Activated CD8-positive, alpha-beta memory T cell treated with anti-CD3 and anti-CD28 coated beads for 36 hours (primary cell): Measurements from ENCODE around the gene FANCM. TPM values are rescaled to one million over a fixed set of nuclear protein-coding genes. Genes with fewer than 3 reads are reported as not detected.
"Not testable (repeated sequence)": the region's sequence is repeated elsewhere in the genome, so short reads cannot be mapped to it uniquely, and the experiment has no call there.

ENCODE experiments used
- CTCF ChIA-PET: fragments of 350-600 bp; sonication (Branson Sonifier 250); formaldehyde crosslinking; loops from one replicate; lab custom pipeline; 2021; ENCODE audit warnings: antibody characterized with exemption; lab: Charles Lee
- POLR2A ChIA-PET: fragments of 350-600 bp; sonication (Branson Sonifier 250); formaldehyde crosslinking; loops from one replicate; lab custom pipeline; 2021; ENCODE audit warnings: antibody characterized with exemption; lab: Charles Lee
- total RNA-seq, 2 experiments: library from RNA; stranded (reverse); gene quantifications; one replicate each; pipeline ENCODE4 v1.2.3, GENCODE V29; 2021

FANCM gene
- total RNA-seq, 2 experiments from 2014 or later, result 15.8 to 19.8 TPM

- CTCF ChIA-PET, result interaction anchor here (0.9 to 1.4 kb wide), 2 partner anchors 119 to 173 kb away, joined by 4 to 5 read pairs; partner anchors contain the start of genes KLHL28, MIS18BP1 and TOGARAM1
- POLR2A ChIA-PET, result interaction anchor here (0.7 to 2.6 kb wide), 2 partner anchors 20 to 172 kb away, joined by 3 to 14 read pairs; partner anchors contain the start of genes KLHL28 and TOGARAM1
Observed at GRCh38 chr14:45134051-45134958, 1.4 kb upstream of the FANCM start, which contains the start of gene FKBP3. Gene FKBP3, minus strand, starts transcription at chr14:45134481. Its CDS starts 25 bp downstream, at chr14:45134456.

DNA sequence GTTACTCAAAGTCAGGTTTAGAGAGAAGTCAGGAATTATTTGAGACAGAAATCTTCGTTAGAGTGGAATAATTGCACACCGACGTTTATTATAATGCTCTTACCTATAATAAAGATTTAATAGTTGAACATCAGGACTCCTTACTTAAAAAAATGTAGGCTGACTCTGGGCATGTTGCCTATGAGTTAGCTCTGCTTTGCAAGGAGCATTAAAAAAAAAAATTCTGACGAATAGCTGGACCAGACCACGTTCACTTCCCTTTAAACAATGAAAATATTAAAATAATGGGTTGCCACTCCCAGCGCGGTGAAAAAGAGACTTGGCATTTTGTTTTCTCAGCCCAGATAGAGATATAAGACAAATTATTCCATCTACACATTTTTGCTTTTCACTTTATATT is 574 bp upstream of the FANCM start:
- ChIA-PET CTCF (interaction anchor here (0.9 to 1.6 kb wide), 3 partner anchors 19 to 174 kb away, joined by 3 to 5 read pairs (median 4); partner anchors contain the start of genes KLHL28, MIS18BP1 and TOGARAM1), POLR2A (interaction anchor here (0.6 to 2.6 kb wide), 3 partner anchors 58 to 173 kb away, joined by 3 to 14 read pairs (median 3); partner anchors contain the start of genes KLHL28 and TOGARAM1)

GRCh38 chr14:45136399-45136798 is 669 bp downstream of the FANCM start:
- CTCF ChIA-PET, result interaction anchor here (0.6 to 1.6 kb wide), 3 partner anchors 20 to 201 kb away, joined by 3 read pairs; partner anchors contain the start of gene MIS18BP1
- POLR2A ChIA-PET, result interaction anchor here (0.8 to 1.2 kb wide), 2 partner anchors 23 to 116 kb away, joined by 3 to 9 read pairs; partner anchors contain the start of gene MIS18BP1

DNA sequence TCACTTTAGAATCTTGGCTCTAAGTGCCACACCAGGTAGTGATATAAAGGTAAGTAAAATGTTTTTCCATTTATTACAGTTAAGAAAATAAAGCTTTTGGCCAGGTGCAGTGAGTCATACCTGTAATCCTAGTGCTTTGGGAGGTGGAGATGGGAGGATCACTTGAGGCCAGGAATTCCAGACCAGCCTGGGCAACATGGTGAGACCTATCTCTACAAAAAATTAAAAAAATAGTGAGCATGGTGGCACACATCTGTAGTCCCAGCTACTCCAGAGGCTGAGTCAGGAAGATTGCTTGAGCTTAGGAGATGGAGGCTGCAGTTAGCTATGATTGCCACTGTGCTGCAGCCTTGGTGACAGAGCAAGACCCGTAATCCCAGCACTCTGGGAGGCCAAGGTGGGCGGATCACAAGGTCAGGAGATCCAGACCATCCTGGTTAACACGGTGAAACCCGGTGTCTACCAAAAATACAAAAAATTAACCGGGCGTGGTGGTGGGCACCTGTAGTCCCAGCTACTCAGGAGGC is 5.0 kb downstream of the FANCM start:
- POLR2A ChIA-PET, result no interaction called here
- CTCF ChIA-PET, result interaction anchor here (0.6 to 1.6 kb wide), 2 partner anchors 113 to 241 kb away, joined by 4 to 7 read pairs; partner anchors contain the start of gene MIS18BP1

DNA sequence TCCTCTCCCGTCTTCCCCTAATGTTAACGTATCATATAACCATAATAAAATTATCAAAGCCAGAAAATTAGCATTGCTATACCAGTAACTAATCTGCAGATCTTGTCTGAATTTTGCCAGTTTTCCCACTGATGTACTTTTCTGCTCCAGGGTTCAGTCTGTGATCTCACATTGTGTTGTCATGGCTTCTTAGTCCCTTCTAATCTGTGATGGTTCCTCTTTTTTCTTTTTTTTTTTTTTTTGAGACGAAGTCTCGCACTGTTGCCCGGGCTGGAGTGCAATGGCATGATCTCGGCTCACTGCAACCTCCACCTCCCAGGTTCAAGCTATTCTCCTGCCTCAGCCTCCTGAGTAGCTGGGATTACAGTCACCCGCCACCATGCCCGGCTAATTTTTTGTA is 6.4 kb downstream of the FANCM start:
- POLR2A ChIA-PET, CTCF ChIA-PET: not testable (repeated sequence)

DNA sequence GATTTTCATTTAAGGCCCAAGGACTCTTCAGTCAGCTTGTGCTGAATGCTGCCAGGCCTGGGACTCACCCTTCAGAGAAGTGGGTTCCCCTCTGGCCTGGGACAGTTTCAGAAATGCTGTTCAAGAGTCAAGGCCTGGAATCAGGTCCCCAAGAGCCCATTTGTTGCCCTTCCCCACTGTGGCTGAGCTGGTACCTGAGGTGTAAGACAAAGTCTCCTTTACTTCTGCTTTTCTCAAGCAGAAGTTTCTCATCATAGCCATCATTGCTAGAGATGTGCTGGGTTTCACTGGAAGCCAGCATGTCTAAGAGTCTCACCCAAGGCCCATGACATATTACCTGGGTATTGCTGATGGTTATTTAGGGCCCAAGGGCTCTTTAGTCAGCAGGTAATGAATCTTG is 8.9 kb downstream of the FANCM start:
- ChIA-PET POLR2A (no interaction called here), CTCF (no interaction called here)

GRCh38 chr14:45145214-45145613 is 9.5 kb downstream of the FANCM start:
- POLR2A ChIA-PET, result no interaction called here

DNA sequence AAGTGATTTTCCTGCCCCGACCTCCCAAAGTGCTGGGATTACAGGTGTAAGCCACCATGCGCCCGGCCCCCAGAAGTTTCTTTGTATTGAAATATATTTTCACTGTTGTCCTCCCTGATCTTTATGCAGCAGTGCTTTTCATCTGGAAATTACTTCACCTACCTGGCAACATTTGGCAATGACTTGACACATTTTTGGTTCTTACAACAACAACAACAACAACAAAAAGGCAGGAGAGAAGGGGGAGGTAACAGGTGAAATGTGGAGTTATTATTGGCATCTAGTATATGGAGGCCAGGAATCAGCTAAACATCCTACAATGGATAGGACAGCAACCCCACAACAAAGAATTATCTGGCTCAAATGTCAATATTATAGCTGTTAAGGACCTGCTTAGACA is 13.9 kb downstream of the FANCM start:
- CTCF ChIA-PET, result no interaction called here
- POLR2A ChIA-PET, result no interaction called here

More at GRCh38 chr14:45145214-45145613, 9.5 kb downstream of the FANCM start:
- CTCF ChIA-PET, result no interaction called here

DNA sequence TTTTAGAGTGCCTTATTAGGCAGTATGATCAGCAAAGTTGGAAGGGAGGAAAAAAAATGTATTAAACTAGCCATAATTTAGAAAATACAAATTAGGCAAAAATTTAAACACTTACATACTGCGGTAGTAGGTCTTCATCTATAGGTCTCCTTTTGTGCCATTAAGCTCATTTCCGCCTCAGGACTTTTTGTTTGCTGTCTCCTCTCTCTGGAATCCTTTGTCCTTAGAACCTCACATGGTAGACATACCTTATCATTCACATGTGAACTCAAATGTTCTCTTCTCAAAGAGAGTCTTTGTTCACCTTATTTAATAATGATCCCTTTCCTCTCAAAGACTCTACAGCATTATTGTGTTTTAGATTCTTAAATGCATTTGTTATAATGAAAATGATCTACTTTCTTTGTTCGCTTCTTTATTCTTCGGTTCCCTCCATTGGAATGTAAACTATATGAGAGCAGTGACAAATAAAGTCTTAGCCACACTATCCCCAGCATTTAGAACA is 14.7 kb downstream of the FANCM start:
- ChIA-PET CTCF (no interaction called here), POLR2A (no interaction called here)

- ChIA-PET CTCF (no interaction called here), POLR2A (interaction anchor here (0.7 kb wide), 1 partner anchor 26 kb away, joined by 5 read pairs; no protein-coding TSS in a partner anchor)
Observed at GRCh38 chr14:45156067-45156466, 20.3 kb downstream of the FANCM start.

DNA sequence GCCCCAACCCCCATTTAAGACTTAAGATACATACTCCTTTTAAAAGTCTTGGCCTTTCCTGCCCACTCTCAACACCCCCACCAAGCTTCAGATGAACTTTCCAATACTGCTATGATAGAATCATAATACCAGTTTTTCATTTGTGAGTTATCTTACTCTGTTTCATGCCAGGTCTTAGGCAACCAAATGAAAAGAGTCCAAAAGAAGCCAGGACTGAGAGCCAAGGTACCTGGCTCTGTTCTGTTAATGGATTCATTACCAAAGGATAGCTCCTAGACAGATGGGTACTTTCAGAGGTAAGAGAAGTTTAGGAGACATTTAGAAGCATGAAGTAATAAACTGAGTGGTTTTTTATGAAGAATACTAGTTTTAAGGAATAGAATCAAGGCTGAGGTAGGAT is 34.2 kb downstream of the FANCM start:
- CTCF ChIA-PET, result no interaction called here

DNA sequence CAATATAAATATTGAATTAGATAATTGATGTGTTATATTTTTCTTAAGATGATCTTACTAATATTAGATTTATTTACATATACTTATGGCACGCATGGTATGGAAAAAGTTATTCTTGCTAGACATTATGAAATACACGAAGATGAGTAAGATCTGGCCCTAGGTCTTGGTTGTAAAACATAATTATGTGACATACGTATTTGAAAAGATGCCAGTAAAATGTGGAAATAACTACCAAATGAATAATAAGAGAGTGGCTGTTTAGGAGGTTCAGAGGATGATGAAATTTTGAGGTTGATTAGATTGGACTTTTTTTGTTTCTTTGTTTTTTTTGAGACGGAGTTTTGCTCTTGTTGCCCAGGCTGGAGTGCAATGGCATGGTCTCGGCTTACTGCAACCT is 41.3 kb downstream of the FANCM start:
- ChIA-PET CTCF (no interaction called here), POLR2A (no interaction called here)

More for the DNA sequence above, 34.2 kb downstream of the FANCM start:
- POLR2A ChIA-PET, result no interaction called here

DNA sequence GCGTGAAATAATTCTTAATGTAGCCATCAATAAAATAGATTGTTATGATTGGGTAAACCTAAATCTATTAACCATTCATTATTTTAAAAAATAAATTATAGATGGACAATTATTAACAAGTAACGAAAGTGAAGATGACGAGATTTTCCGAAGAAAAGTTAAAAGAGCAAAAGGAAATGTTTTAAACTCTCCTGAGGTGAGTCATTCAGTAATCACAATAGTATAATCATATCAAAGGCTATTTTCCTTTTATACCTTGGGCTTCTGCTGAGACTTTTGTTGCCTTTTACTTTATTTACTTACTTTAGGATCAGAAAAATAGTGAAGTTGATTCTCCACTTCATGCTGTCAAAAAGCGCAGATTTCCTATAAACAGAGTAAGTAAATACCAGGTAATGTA is 45.6 kb downstream of the FANCM start:
- CTCF ChIA-PET, result no interaction called here
- POLR2A ChIA-PET, result no interaction called here

DNA sequence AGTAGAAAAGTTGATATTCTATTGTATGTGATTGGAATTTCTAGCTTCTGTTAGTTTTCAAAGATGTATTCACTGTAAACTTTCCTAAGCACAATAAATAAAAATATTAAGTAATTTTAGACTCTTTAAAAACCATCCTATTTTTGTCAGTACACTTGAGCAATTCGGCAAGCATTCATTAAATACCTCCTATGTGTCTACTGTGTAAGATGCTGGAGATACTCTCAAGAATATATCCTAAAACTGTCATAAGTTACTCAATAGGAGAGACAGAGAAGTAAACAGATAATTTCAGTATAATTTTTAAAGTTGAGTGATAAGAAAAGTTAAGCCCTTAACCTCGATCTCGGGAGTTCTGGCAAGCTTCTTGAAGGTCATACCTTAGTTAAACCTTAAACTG is 46.1 kb downstream of the FANCM start:
- ChIA-PET POLR2A (interaction anchor here (0.5 kb wide), 1 partner anchor 25 kb away, joined by 5 read pairs; no protein-coding TSS in a partner anchor), CTCF (no interaction called here)

DNA sequence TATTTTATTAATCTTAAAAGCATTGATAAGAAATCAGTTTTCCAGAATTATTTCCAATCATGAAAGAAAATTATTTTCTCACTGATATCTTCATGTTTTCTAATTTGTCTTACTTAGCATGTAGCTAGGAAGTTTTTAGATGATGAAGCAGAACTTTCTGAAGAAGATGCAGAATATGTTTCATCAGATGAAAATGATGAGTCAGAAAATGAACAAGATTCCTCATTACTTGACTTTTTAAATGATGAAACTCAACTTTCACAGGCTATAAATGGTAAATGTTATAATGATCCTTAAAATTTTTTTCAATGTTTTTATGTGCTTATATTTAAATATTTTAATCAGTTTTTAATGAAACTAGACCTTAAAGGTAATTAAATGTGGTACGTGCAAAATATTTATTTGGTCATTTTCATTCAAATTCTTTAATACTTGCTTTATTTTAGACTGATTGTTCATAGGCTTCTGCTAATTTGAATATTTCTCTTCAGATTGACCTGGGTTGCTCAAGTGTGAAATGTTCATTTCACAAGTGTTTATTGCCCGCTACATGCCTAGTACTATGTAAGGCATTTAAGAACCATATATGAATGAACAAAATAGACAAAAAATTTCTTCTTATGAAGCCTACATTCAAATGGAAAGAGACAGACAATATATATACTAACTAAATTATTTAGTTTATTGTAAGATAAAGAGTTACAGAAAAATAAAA is 49.5 kb downstream of the FANCM start:
- ChIA-PET CTCF (no interaction called here), POLR2A (no interaction called here)

GRCh38 chr14:45194964-45195363 is 59.2 kb downstream of the FANCM start:
- CTCF ChIA-PET, result no interaction called here
- POLR2A ChIA-PET, result no interaction called here

GRCh38 chr14:45198551-45198950 is 62.8 kb downstream of the FANCM start:
- ChIA-PET CTCF (no interaction called here), POLR2A (no interaction called here)

DNA sequence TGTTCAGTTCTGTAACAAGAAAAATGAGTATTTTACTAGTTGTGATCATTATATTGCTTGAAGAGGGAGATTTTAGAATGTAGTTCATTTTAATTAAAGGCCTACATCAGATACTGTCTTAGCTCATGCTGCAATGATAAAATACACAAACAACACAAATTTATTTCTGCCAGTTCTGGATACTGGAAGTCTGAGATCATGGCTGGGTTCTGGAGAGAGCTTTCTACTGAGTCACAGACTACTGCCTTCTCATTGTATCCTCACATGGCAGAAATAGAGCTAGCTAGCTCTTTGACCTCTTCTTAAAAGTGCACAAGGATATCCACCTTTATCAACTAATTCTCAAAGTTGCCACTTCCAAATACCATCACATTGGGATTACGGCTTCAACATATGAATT is 63.5 kb downstream of the FANCM start:
- ChIA-PET CTCF (no interaction called here), POLR2A (no interaction called here)

- POLR2A ChIA-PET, result no interaction called here
- CTCF ChIA-PET, result interaction anchor here (1.1 to 1.6 kb wide), 2 partner anchors 9 to 29 kb away, joined by 3 to 6 read pairs; no protein-coding TSS in a partner anchor
Observed at GRCh38 chr14:45201905-45202304, 66.2 kb downstream of the FANCM start.
